Islet of Langerhans (tissue), 1 donor: ENCODE results near the gene SPAG9.

Experiments
- FAIRE-seq: peaks from one replicate; lab custom pipeline; 2011; peaks lifted over from hg19 to GRCh38; lab: Jason Lieb, UNC

The SPAG9 gene

DNA sequence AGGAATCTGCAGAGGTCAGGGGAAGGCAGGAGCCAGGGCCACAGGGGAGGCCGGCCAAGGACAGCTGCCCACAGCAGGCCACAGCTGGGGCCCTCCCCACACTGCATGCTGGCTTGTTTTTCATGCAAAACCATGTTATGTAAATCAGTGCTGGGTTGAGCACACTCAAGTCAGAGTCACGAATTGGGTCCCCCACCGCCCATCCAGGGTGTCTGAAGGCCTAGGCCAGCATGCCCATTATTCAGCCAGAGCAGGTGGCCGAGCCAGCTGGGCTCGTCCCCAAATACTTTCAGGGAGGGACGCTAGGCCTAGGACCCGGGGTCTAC is 203.3 kb downstream of the SPAG9 start:
- FAIRE-seq, result no peak

DNA sequence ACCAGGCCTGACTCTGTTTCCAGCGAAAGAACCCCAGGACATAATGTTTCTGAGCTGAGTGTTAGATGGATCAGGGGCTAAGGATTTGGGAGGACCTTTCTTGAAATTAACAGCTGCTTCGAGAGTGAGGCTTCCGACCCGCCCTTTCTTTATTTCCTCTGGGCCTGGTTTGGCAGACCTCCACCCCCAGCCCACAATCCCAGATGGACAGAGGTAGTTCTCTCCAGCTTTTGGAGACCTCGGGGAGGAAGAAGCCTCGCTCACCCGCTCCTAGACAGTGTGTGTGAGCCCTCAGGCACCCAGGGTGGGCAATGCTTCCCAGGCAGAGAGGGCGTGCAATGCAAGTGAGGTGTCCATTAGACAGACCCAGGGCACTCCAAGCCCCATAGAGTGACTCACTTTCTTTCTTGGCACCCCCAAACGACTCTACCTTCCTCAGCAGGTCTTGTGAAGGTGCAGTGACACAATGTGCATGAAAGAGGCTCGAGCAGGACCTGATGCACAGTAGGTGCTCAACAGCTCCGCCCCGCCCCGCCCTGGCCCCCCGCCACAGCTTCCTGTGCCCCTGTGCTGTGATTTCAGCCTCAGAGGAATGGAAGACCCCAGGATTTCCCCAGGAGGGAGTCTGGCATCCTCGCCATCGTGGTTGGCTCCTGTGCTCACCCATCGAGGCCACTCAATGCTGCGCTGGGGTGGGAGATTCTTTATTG is 203.8 kb downstream of the SPAG9 start:
- FAIRE-seq, result no peak

DNA sequence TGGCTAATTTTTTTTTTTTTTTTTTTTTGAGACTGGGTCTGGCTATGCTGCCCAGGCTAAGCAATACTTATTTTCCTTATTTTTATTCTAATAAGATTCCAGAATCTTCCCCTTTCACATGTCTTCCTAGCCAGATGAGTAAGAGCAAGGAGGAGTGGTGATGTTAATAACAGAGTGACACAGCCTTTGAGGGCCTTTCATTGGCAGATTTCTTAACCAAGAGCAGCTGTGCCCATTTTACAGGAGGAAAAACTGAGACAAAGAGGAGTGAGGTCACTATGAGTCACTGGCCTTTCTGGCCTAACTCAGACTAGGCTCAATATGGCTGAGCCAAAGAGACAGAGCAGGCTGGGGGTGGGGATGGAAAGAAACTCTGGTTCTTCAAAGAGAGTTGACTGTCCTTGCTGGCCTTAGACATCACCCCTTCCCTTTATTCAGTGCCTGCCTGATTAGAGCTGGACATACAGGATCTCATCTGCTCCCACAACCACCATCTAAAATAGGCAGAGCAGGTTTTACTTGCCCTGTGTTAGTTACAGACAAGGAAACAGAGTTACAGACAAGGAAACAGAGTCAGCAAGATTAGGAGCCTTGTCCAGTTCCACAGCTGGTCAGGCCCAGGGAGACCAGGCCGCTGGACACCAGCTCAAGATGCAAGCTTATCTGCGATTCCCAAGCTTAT is 204.5 kb downstream of the SPAG9 start:
- FAIRE-seq, result no peak

DNA sequence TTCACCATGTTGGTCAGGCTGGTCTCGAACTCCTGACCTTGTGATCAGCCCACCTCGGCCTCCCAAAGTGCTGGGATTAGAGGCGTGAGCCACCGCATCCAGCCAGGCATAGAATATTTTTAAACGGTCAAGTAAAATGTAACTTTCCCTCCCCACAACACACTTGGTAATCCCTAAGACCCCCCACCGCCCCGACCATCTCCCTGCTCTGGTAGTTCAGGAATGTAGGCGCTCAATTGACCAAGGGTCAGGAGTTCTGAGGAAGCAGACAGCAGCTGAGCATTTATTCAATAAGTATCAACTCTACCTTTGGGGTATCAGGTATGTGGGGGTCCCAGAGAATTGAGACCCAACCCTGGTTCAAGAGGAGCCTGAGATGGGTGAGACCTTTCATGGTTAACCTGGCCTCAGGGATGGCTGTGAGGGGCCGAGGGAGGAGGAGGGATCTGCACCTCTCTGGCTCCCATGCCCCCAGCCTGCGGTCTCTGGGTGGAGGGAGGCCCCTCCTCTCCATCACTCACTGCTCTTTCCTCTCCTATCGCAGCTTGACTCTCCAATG is 206.1 kb downstream of the SPAG9 start:
- FAIRE-seq, result no peak

DNA sequence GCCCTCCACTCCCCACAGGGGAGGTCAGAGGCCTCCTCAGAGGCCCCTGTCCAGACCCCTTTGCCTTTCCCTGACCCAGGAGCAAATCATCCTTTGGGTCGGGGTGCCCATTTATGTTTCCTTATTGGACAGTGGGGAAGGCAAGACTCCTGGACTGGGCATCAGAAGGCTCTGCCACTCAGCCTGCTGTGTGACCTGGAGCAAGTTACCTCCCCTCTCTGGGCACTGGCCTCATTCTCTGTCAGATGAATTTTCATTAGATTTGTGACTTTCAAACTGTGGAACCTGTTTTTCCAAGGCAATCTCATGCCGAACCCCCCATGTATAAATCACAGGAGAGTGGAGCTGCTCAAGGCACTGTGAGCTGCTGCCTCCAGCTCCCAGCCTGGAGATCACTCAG is 207.5 kb downstream of the SPAG9 start:
- no peak for FAIRE-seq
